GM18508 (cell line): Measurements from ENCODE around the gene JAM3.

Experiments
- ATAC-seq: cut with Tn5 transposase; IDR thresholded peaks from one replicate; pipeline ENCODE4 v1.9.1; 2021; ENCODE audit warnings: moderate number of reproducible peaks; ENCODE audit not compliant: insufficient read depth, unreplicated experiment

Gene JAM3

GRCh38 chr11:134140961-134141490, 72.2 kb downstream of the JAM3 start:
- ATAC-seq: no peak

- ATAC-seq: no peak
Measured at GRCh38 chr11:134142536-134142935, 73.7 kb downstream of the JAM3 start.

GRCh38 chr11:134143801-134144200, 74.9 kb downstream of the JAM3 start:
- ATAC-seq: no peak

GRCh38 chr11:134144744-134145143, 75.9 kb downstream of the JAM3 start:
- ATAC-seq: no peak

GRCh38 chr11:134145715-134146114, 76.8 kb downstream of the JAM3 start:
- ATAC-seq: no peak

GRCh38 chr11:134146598-134146997, 77.7 kb downstream of the JAM3 start:
- no peak for ATAC-seq

- no peak for ATAC-seq
Measured at GRCh38 chr11:134149371-134149770, 80.5 kb downstream of the JAM3 start.

GRCh38 chr11:134150195-134150903, 81.5 kb downstream of the JAM3 start:
- no peak for ATAC-seq

- ATAC-seq: no peak
Measured at GRCh38 chr11:134151083-134151747, 82.3 kb downstream of the JAM3 start.

GRCh38 chr11:134152696-134153095, 83.8 kb downstream of the JAM3 start:
- ATAC-seq: no peak

- no peak for ATAC-seq
Measured at GRCh38 chr11:134153147-134153905, 84.5 kb downstream of the JAM3 start.

- ATAC-seq: no peak
Measured at GRCh38 chr11:134154441-134154840, 85.6 kb downstream of the JAM3 start.

- no peak for ATAC-seq
Measured at GRCh38 chr11:134155456-134155855, 86.6 kb downstream of the JAM3 start.

- ATAC-seq: no peak
Measured at GRCh38 chr11:134155946-134156865, 87.3 kb downstream of the JAM3 start.

GRCh38 chr11:134157451-134157850, 88.6 kb downstream of the JAM3 start:
- no peak for ATAC-seq

GRCh38 chr11:134158023-134158422, 89.2 kb downstream of the JAM3 start:
- ATAC-seq: no peak

GRCh38 chr11:134159652-134160051, 90.8 kb downstream of the JAM3 start:
- ATAC-seq: no peak

GRCh38 chr11:134164490-134165370, 95.9 kb downstream of the JAM3 start:
- ATAC-seq: no peak
